Effector memory CD8-positive, alpha-beta T cell (primary cell): Measurements from ENCODE around the gene NCAM1.

Experiments
- ATAC-seq: fragments of 150-1000 bp; cut with Tn5 transposase; replicated peaks from 2 replicates; pipeline ENCODE4 v1.10.0; 2021; ENCODE audit warnings: mild to moderate bottlenecking, moderate library complexity
- DNase-seq, 3 experiments: peaks; one replicate each; pipeline ENCODE4 v3.0.0; 2021
- H3K27ac Mint-ChIP-seq, 2 donors: one replicate each; pipeline ENCODE4 v1.8.0; 2022; ENCODE audit warnings: mild to moderate bottlenecking in 2 of 2, mixed read lengths in 2 of 2, moderate library complexity in 2 of 2
- H3K27me3 Mint-ChIP-seq, 2 donors: one replicate each; pipeline ENCODE4 v1.8.0; 2022; ENCODE audit warnings: mixed read lengths in 2 of 2
- H3K36me3 Mint-ChIP-seq: one replicate; pipeline ENCODE4 v1.8.0; 2022; ENCODE audit warnings: mild to moderate bottlenecking, moderate library complexity, mixed read lengths; ENCODE audit not compliant: insufficient read depth
- H3K4me1 Mint-ChIP-seq, 2 donors: one replicate each; pipeline ENCODE4 v1.8.0; 2022; ENCODE audit warnings: low read depth in 2 of 2, mixed read lengths in 2 of 2
- H3K4me3 Mint-ChIP-seq, 2 donors: one replicate each; pipeline ENCODE4 v1.8.0; 2022; ENCODE audit warnings: mild to moderate bottlenecking in 2 of 2, mixed read lengths in 2 of 2, moderate library complexity in 2 of 2
- H3K9me3 Mint-ChIP-seq, 2 donors: one replicate each; pipeline ENCODE4 v1.8.0; 2022; ENCODE audit warnings: mixed read lengths in 2 of 2

Gene NCAM1

GRCh38 chr11:113016905-113017304, 55.7 kb downstream of the NCAM1 start:
- DNase-seq (no peak), ATAC-seq (no peak)
- peaks cover 4 to 10% of the 10 kb centered on the region in 2 donors for H3K27me3 Mint-ChIP-seq
- H3K9me3 Mint-ChIP-seq: no peaks in the 10 kb centered on the region
- H3K36me3 Mint-ChIP-seq: no peaks in the 10 kb centered on the region
- peaks cover 0 to 3% of the 10 kb centered on the region in 2 donors for H3K4me1 Mint-ChIP-seq
- no peak overlapping the region for H3K4me3 Mint-ChIP-seq
- no peak overlapping the region for H3K27ac Mint-ChIP-seq

- Mint-ChIP-seq H3K4me3 (no peak overlapping the region), H3K36me3 (no peaks in the 10 kb centered on the region), H3K9me3 (no peaks in the 10 kb centered on the region), H3K27me3 (peaks cover 8 to 12% of the 10 kb centered on the region in 2 donors), H3K27ac (no peak overlapping the region), H3K4me1 (peaks cover 0 to 3% of the 10 kb centered on the region in 2 donors)
- ATAC-seq: no peak
- no peak for DNase-seq
Measured at GRCh38 chr11:113018913-113019312, 57.7 kb downstream of the NCAM1 start.

- no peak for DNase-seq
- no peak overlapping the region for H3K4me3 Mint-ChIP-seq
Measured at GRCh38 chr11:113019711-113020110, 58.5 kb downstream of the NCAM1 start.

GRCh38 chr11:113021111-113021510, 59.9 kb downstream of the NCAM1 start:
- Mint-ChIP-seq H3K4me1 (peaks cover 0 to 3% of the 10 kb centered on the region in 2 donors), H3K9me3 (no peaks in the 10 kb centered on the region), H3K4me3 (no peak overlapping the region), H3K27ac (no peak overlapping the region), H3K27me3 (peaks cover 20 to 22% of the 10 kb centered on the region in 2 donors), H3K36me3 (no peaks in the 10 kb centered on the region)
- no peak for ATAC-seq
- DNase-seq: no peak

More at GRCh38 chr11:113019711-113020110, 58.5 kb downstream of the NCAM1 start:
- no peak for ATAC-seq
- no peak overlapping the region for H3K27ac Mint-ChIP-seq
- H3K27me3 Mint-ChIP-seq: peaks cover 11 to 12% of the 10 kb centered on the region in 2 donors
- H3K9me3 Mint-ChIP-seq: no peaks in the 10 kb centered on the region
- peaks cover 0 to 3% of the 10 kb centered on the region in 2 donors for H3K4me1 Mint-ChIP-seq
- no peaks in the 10 kb centered on the region for H3K36me3 Mint-ChIP-seq

GRCh38 chr11:113022262-113022661, 61.0 kb downstream of the NCAM1 start:
- peaks cover 0 to 1% of the 10 kb centered on the region in 2 donors for H3K4me1 Mint-ChIP-seq
- no peaks in the 10 kb centered on the region for H3K9me3 Mint-ChIP-seq
- no peak for DNase-seq
- no peak overlapping the region for H3K27ac Mint-ChIP-seq
- no peak overlapping the region for H3K4me3 Mint-ChIP-seq
- no peak for ATAC-seq
- H3K36me3 Mint-ChIP-seq: no peaks in the 10 kb centered on the region
- H3K27me3 Mint-ChIP-seq: peaks cover 20 to 30% of the 10 kb centered on the region in 2 donors

GRCh38 chr11:113023228-113023627, 62.0 kb downstream of the NCAM1 start:
- H3K27ac Mint-ChIP-seq: no peak overlapping the region
- H3K27me3 Mint-ChIP-seq: peaks cover 20 to 30% of the 10 kb centered on the region in 2 donors
- DNase-seq: no peak
- no peak overlapping the region for H3K4me3 Mint-ChIP-seq
- H3K4me1 Mint-ChIP-seq: peaks cover 0 to 1% of the 10 kb centered on the region in 2 donors
- H3K36me3 Mint-ChIP-seq: no peaks in the 10 kb centered on the region
- ATAC-seq: no peak
- no peaks in the 10 kb centered on the region for H3K9me3 Mint-ChIP-seq

GRCh38 chr11:113023986-113024385, 62.8 kb downstream of the NCAM1 start:
- Mint-ChIP-seq H3K4me1 (no peaks in the 10 kb centered on the region), H3K4me3 (no peak overlapping the region), H3K27ac (no peak overlapping the region), H3K36me3 (no peaks in the 10 kb centered on the region), H3K9me3 (no peaks in the 10 kb centered on the region), H3K27me3 (peaks cover 20 to 30% of the 10 kb centered on the region in 2 donors)
- ATAC-seq (no peak), DNase-seq (no peak)

GRCh38 chr11:113026778-113027177, 65.6 kb downstream of the NCAM1 start:
- Mint-ChIP-seq H3K27ac (no peak overlapping the region), H3K9me3 (no peaks in the 10 kb centered on the region), H3K4me3 (no peak overlapping the region), H3K27me3 (peaks cover 16 to 22% of the 10 kb centered on the region in 2 donors), H3K4me1 (no peaks in the 10 kb centered on the region), H3K36me3 (no peaks in the 10 kb centered on the region)
- no peak for ATAC-seq
- DNase-seq: no peak

- Mint-ChIP-seq H3K27me3 (peaks cover 0 to 12% of the 10 kb centered on the region in 2 donors), H3K4me3 (no peak overlapping the region), H3K9me3 (peaks cover 0 to 11% of the 10 kb centered on the region in 2 donors), H3K27ac (no peak overlapping the region), H3K4me1 (no peaks in the 10 kb centered on the region), H3K36me3 (no peaks in the 10 kb centered on the region)
- no peak for ATAC-seq
- no peak for DNase-seq
Measured at GRCh38 chr11:113034576-113034975, 73.4 kb downstream of the NCAM1 start.

GRCh38 chr11:113035708-113036107, 74.5 kb downstream of the NCAM1 start:
- peaks cover 0 to 11% of the 10 kb centered on the region in 2 donors for H3K9me3 Mint-ChIP-seq
- ATAC-seq (no peak), DNase-seq (no peak)
- H3K27me3 Mint-ChIP-seq: peaks cover 0 to 12% of the 10 kb centered on the region in 2 donors
- H3K4me3 Mint-ChIP-seq: no peak overlapping the region
- no peaks in the 10 kb centered on the region for H3K4me1 Mint-ChIP-seq
- H3K36me3 Mint-ChIP-seq: no peaks in the 10 kb centered on the region
- no peak overlapping the region for H3K27ac Mint-ChIP-seq

GRCh38 chr11:113043698-113044097, 82.5 kb downstream of the NCAM1 start:
- Mint-ChIP-seq H3K36me3 (no peaks in the 10 kb centered on the region), H3K27ac (no peak overlapping the region), H3K4me3 (no peak overlapping the region), H3K27me3 (peaks cover 13 to 14% of the 10 kb centered on the region in 2 donors), H3K4me1 (no peaks in the 10 kb centered on the region), H3K9me3 (peaks cover 0 to 3% of the 10 kb centered on the region in 2 donors)
- DNase-seq (no peak), ATAC-seq (no peak)

- no peaks in the 10 kb centered on the region for H3K36me3 Mint-ChIP-seq
Measured at GRCh38 chr11:113045146-113045545, 83.9 kb downstream of the NCAM1 start.

GRCh38 chr11:113046866-113047265, 85.6 kb downstream of the NCAM1 start:
- H3K4me1 Mint-ChIP-seq: no peaks in the 10 kb centered on the region
- H3K9me3 Mint-ChIP-seq: peaks cover 0 to 3% of the 10 kb centered on the region in 2 donors
- H3K36me3 Mint-ChIP-seq: no peaks in the 10 kb centered on the region
- DNase-seq (no peak), ATAC-seq (no peak)
- peaks cover 10 to 11% of the 10 kb centered on the region in 2 donors for H3K27me3 Mint-ChIP-seq
- H3K4me3 Mint-ChIP-seq: no peak overlapping the region
- H3K27ac Mint-ChIP-seq: no peak overlapping the region

More at GRCh38 chr11:113045146-113045545, 83.9 kb downstream of the NCAM1 start:
- DNase-seq (no peak), ATAC-seq (no peak)
- no peak overlapping the region for H3K27ac Mint-ChIP-seq
- peaks cover 13 to 14% of the 10 kb centered on the region in 2 donors for H3K27me3 Mint-ChIP-seq
- H3K9me3 Mint-ChIP-seq: peaks cover 0 to 3% of the 10 kb centered on the region in 2 donors
- H3K4me3 Mint-ChIP-seq: no peak overlapping the region
- H3K4me1 Mint-ChIP-seq: no peaks in the 10 kb centered on the region

- no peak for DNase-seq
- Mint-ChIP-seq H3K4me3 (no peak overlapping the region), H3K27me3 (no peaks in the 10 kb centered on the region)
Measured at GRCh38 chr11:113048820-113049768, 87.9 kb downstream of the NCAM1 start.

More at GRCh38 chr11:113048820-113049768, 87.9 kb downstream of the NCAM1 start:
- Mint-ChIP-seq H3K9me3 (peaks cover 0 to 5% of the 10 kb centered on the region in 2 donors), H3K27ac (no peak overlapping the region), H3K36me3 (no peaks in the 10 kb centered on the region), H3K4me1 (no peaks in the 10 kb centered on the region)
- ATAC-seq: no peak
